Fibroblast of lung (primary cell): ENCODE results near the gene MOSMO. TPM values are rescaled to one million over a fixed set of nuclear protein-coding genes. Genes with fewer than 3 reads are reported as not detected.

Source experiments
- DNase-seq, 2 donors: peaks; one replicate each; pipeline versions ENCODE4 v3.0.0 to v3.0.0-alpha.2; 2010; ENCODE audit warnings: low read depth in 2 of 2
- H2AFZ ChIP-seq: 2 replicates; pipeline ENCODE4 v1.5.1; 2012; ENCODE audit warnings: low read length, control low read depth, inconsistent platforms
- H3K27ac ChIP-seq: 2 replicates; pipeline ENCODE4 v1.5.1; 2011; ENCODE audit warnings: low read length, control low read depth; ENCODE audit not compliant: insufficient read depth
- H3K27me3 ChIP-seq: 2 replicates; pipeline ENCODE4 v1.5.1; 2011; ENCODE audit warnings: mild to moderate bottlenecking, low read length; ENCODE audit not compliant: control insufficient read depth, insufficient read depth
- H3K36me3 ChIP-seq: 2 replicates; pipeline ENCODE4 v1.5.1; 2011; ENCODE audit warnings: low read length; ENCODE audit not compliant: control insufficient read depth, insufficient read depth
- H3K4me1 ChIP-seq: 2 replicates; pipeline ENCODE4 v1.5.1; 2011; ENCODE audit warnings: low read length; ENCODE audit not compliant: control insufficient read depth, insufficient read depth; ENCODE audit errors: extremely low read depth
- H3K4me2 ChIP-seq: 2 replicates; pipeline ENCODE4 v1.5.1; 2011; ENCODE audit warnings: low read length, control low read depth; ENCODE audit not compliant: insufficient read depth; ENCODE audit errors: extremely low read depth
- H3K4me3 ChIP-seq, 4 experiments: fragments of 200-600 bp in 1 of 4; sonication (generic) in 1 of 4; replicated peaks in 1 of 4; 2 replicates each; pipeline ENCODE4 v1.5.1; 2011 to 2016; ENCODE audit warnings: low read length in 4 of 4, low read depth in 3 of 4, mild to moderate bottlenecking in 3 of 4, control low read depth in 2 of 4, inconsistent platforms in 1 of 4, mixed read lengths in 1 of 4; ENCODE audit not compliant: insufficient read depth in 1 of 4; ENCODE audit errors: control extremely low read depth in 1 of 4
- H3K79me2 ChIP-seq: 2 replicates; pipeline ENCODE4 v1.5.1; 2012; ENCODE audit warnings: mild to moderate bottlenecking, low read length, inconsistent platforms; ENCODE audit not compliant: control insufficient read depth, insufficient read depth
- H3K9ac ChIP-seq: 2 replicates; pipeline ENCODE4 v1.5.1; 2011; ENCODE audit warnings: mild to moderate bottlenecking, low read length, control low read depth; ENCODE audit not compliant: insufficient read depth
- H3K9me3 ChIP-seq: 2 replicates; pipeline ENCODE4 v1.5.1; 2012; ENCODE audit warnings: low read depth, low read length; ENCODE audit not compliant: control insufficient read depth, insufficient read depth
- H4K20me1 ChIP-seq: 2 replicates; pipeline ENCODE4 v1.5.1; 2011; ENCODE audit warnings: low read length; ENCODE audit not compliant: control insufficient read depth, insufficient read depth; ENCODE audit errors: extremely low read depth
- EZH2 ChIP-seq: IDR thresholded peaks from 2 replicates; pipeline ENCODE4 v1.5.1; 2012; ENCODE audit warnings: low read length, control low read depth, mild to moderate bottlenecking; ENCODE audit errors: missing control alignments
- polyA plus RNA-seq, 2 donors: library from polyadenylated mRNA; depleted of rRNA in 1 of 2; stranded (reverse) in 1 of 2; unstranded in 1 of 2; fragments of >200 nt; gene quantifications; 2 replicates each; pipeline ENCODE4 v1.2.1, GENCODE V29; 2011 to 2012; ENCODE audit warnings: missing spikeins in 1 of 2
- total RNA-seq: library from RNA; depleted of rRNA; stranded (reverse); fragments of >200 nt; gene quantifications from 2 replicates; pipeline ENCODE4 v1.2.1, GENCODE V29; 2014
- TF ChIP-seq, protein P1 (sequence below), 2 donors: IDR thresholded peaks in 1 of 2; conservative IDR thresholded peaks in 1 of 2; 1 replicate in 1 of 2; 2 replicates in 1 of 2; pipeline ENCODE4 v1.5.1; 2011 to 2012; ENCODE audit warnings: low read length in 2 of 2, control low read depth in 1 of 2, inconsistent platforms in 1 of 2, low read depth in 1 of 2, mild to moderate bottlenecking in 1 of 2

MOSMO gene
- total and polyA plus RNA-seq, 2 donors (not counting 1 experiment from before 2014, with no cell fraction given) = 13.7 to 14.0 TPM

- no peak for DNase-seq
Measured at GRCh38 chr16:22122239-22122638, 114.3 kb downstream of the MOSMO start.

GRCh38 chr16:22123146-22123545 is 115.2 kb downstream of the MOSMO start:
- no peaks in the 10 kb centered on the region for H3K36me3 ChIP-seq
- H3K4me3 ChIP-seq = no peak overlapping the region
- H4K20me1 ChIP-seq = no peaks in the 10 kb centered on the region
- no peaks in the 10 kb centered on the region for H3K27me3 ChIP-seq
- H3K79me2 ChIP-seq = no peaks in the 10 kb centered on the region
- H3K9me3 ChIP-seq = no peaks in the 10 kb centered on the region
- no peaks in the 10 kb centered on the region for H3K4me1 ChIP-seq
- H3K4me2 ChIP-seq = no peak overlapping the region
- no peak for TF ChIP-seq EZH2
- TF ChIP-seq, protein P1, sequence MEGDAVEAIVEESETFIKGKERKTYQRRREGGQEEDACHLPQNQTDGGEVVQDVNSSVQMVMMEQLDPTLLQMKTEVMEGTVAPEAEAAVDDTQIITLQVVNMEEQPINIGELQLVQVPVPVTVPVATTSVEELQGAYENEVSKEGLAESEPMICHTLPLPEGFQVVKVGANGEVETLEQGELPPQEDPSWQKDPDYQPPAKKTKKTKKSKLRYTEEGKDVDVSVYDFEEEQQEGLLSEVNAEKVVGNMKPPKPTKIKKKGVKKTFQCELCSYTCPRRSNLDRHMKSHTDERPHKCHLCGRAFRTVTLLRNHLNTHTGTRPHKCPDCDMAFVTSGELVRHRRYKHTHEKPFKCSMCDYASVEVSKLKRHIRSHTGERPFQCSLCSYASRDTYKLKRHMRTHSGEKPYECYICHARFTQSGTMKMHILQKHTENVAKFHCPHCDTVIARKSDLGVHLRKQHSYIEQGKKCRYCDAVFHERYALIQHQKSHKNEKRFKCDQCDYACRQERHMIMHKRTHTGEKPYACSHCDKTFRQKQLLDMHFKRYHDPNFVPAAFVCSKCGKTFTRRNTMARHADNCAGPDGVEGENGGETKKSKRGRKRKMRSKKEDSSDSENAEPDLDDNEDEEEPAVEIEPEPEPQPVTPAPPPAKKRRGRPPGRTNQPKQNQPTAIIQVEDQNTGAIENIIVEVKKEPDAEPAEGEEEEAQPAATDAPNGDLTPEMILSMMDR (conservative IDR thresholded peaks at IDR 0.05 in 1 of 2, IDR thresholded peaks at IDR 0.05 in 1 of 2; ENCODE audit: low read depth in 1 of 2, low read length in 2 of 2) = no peak
- H3K27ac ChIP-seq = no peak overlapping the region
- DNase-seq = no peak
- no peak overlapping the region for H3K9ac ChIP-seq
- H2AFZ ChIP-seq = no peak overlapping the region

More at GRCh38 chr16:22122239-22122638, 114.3 kb downstream of the MOSMO start:
- Histone ChIP-seq H4K20me1 (no peaks in the 10 kb centered on the region), H3K27ac (no peak overlapping the region), H3K27me3 (no peaks in the 10 kb centered on the region), H3K9ac (no peak overlapping the region), H3K4me3 (no peak overlapping the region), H3K9me3 (no peaks in the 10 kb centered on the region), H3K4me2 (no peak overlapping the region), H3K4me1 (no peaks in the 10 kb centered on the region), H3K36me3 (no peaks in the 10 kb centered on the region), H3K79me2 (no peaks in the 10 kb centered on the region), H2AFZ (no peak overlapping the region)
- TF ChIP-seq EZH2 = no peak
- TF ChIP-seq, protein P1 (conservative IDR thresholded peaks at IDR 0.05 in 1 of 2, IDR thresholded peaks at IDR 0.05 in 1 of 2; ENCODE audit: low read depth in 1 of 2, low read length in 2 of 2) = no peak

DNA sequence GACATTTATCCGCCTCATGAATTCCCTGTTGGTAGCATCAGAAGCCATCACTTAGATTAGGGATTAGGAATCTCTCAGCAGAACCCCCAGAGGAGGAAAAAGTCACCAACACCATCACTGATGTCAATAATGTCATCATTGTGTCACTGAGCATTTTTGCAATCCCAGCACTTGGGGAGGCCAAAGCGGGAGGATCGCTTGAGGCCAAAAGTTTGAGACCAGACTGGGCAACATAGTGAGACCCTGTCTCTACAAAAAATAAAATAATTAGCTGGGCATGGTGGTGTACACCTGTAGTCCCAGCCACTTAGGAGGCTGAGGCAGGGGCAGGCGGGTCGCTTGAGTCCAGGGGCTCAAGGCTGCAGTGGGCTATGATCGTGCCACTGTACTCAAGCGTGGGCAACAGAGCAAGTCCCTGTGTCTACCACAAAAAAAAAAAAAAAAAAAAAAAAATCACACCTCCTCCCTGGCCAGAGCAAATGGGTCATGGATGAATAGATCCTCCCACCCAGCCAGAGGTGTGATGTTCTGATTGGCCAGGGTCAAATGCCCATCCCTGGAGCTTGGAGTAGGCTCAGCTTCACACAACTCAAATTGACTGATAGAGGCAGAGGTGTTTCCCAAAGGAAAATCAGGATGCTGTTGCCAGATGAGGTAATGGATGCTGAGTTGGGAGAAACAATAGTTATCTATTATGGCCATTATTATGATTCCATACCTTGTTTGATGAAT is 116.0 kb downstream of the MOSMO start:
- TF ChIP-seq, protein P1 (conservative IDR thresholded peaks at IDR 0.05 in 1 of 2, IDR thresholded peaks at IDR 0.05 in 1 of 2; ENCODE audit: low read depth in 1 of 2, low read length in 2 of 2) = no peak
- no peak for TF ChIP-seq EZH2
- no peaks in the 10 kb centered on the region for H3K9me3 ChIP-seq

More for the DNA sequence above, 116.0 kb downstream of the MOSMO start:
- DNase-seq = no peak
- H3K79me2 ChIP-seq = no peaks in the 10 kb centered on the region
- H3K4me1 ChIP-seq = no peaks in the 10 kb centered on the region
- H3K36me3 ChIP-seq = no peaks in the 10 kb centered on the region
- H2AFZ ChIP-seq = no peak overlapping the region
- H3K4me2 ChIP-seq = no peak overlapping the region
- H3K27ac ChIP-seq = no peak overlapping the region
- no peaks in the 10 kb centered on the region for H3K27me3 ChIP-seq
- H3K9ac ChIP-seq = no peak overlapping the region
- H3K4me3 ChIP-seq = no peak overlapping the region
- no peaks in the 10 kb centered on the region for H4K20me1 ChIP-seq
